GM19372 (cell line): Measurements from ENCODE around the gene PKD2L1.
"Not testable (repeated sequence)": the region's sequence is repeated elsewhere in the genome, so short reads cannot be mapped to it uniquely, and the experiment has no call there.

Experiments
- ATAC-seq: cut with Tn5 transposase; IDR thresholded peaks from one replicate; pipeline ENCODE4 v1.9.1; 2021; ENCODE audit warnings: mild to moderate bottlenecking, low read depth, moderate library complexity; ENCODE audit not compliant: unreplicated experiment

Gene PKD2L1

DNA sequence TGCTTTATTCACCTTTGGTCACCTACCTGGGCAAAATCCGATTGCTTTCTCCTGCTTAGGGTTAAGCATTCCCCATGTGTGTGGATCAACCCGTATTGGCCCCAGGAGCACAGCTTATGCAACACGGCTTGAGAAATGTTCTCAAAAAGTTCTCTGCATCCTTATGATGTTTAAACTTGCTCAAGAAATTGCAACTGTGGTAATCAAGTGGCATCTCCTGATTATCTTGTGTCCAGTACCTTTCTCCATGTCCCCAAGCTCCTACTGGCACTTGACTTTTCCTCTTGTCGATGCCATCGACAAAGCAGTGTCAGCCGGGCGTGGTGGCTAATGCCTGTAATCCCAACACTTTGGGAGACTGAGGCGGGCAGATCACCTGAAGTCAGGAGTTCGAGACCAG, 4.7 kb upstream of the PKD2L1 start:
- no peak for ATAC-seq

DNA sequence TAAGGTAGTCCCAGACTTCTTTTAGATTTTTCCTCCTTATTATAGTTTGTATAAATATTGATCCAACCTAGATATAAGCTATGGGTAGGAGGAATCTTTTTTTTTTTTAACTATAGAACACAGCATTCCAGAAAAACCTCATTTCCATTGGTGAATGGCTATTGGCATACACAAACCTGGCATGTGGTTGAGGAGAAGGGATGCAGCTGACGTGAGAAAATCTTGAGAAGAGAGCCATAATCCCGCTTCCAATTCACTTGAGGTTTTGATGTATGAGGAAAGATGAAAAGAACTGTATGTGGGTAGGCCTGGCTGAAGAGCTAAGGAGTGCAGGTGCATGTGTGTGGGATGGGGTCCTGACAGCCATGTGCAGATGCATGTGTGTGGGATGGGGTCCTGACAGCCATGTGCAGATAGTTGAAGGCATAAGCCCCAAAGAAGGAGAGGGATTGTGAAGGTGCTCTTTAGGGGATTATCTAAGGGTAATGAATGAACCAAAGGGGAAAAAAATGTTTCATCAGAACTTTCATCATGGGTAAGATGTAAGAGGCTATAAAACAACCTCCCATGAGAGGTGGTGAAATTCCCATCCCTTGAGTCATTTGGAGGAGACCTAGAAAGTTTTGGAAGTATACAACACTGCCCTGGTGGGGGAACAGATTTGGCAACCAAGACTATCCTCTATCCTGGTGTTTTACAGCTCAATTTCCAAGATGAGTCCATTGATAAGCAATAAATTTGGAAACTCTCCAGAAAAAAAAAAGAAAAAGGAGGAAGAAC, 3.8 kb upstream of the PKD2L1 start:
- no peak for ATAC-seq

DNA sequence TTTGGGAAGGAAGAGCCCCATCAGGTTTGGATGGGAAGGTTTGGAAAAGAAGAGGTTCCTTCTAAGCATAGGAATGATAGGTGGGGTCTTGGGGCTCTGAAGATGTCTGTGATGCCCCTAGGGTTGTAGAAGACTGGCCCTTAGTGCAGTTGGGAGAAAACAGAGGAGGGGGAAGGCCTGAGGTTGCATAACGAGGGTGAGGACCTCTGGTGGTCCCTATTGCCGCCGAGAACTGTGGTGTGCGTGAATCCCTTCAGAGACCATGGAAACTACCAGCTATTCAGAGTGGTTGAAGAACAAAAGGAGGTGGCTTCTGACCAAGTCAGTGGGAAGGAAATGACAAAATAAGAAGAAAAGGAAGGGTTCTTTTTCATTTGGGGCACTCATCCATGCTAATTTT, 3.1 kb upstream of the PKD2L1 start:
- no peak for ATAC-seq

GRCh38 chr10:100328198-100328597, 1.8 kb downstream of the PKD2L1 start:
- ATAC-seq, result no peak

DNA sequence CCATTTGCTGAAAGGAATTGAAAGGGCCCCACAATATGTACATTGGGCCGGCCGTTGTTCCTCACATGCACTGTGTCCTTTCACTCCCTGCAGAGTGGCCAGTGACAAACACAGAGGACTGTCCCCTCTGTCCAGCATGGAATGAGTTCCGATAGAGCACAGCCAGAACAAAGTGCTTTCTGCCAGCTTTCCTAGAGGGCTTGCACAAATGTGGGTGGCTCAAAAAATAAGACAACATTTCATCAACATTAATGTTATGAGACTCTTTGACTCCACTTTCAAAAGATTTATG, 2.4 kb downstream of the PKD2L1 start:
- no peak for ATAC-seq

DNA sequence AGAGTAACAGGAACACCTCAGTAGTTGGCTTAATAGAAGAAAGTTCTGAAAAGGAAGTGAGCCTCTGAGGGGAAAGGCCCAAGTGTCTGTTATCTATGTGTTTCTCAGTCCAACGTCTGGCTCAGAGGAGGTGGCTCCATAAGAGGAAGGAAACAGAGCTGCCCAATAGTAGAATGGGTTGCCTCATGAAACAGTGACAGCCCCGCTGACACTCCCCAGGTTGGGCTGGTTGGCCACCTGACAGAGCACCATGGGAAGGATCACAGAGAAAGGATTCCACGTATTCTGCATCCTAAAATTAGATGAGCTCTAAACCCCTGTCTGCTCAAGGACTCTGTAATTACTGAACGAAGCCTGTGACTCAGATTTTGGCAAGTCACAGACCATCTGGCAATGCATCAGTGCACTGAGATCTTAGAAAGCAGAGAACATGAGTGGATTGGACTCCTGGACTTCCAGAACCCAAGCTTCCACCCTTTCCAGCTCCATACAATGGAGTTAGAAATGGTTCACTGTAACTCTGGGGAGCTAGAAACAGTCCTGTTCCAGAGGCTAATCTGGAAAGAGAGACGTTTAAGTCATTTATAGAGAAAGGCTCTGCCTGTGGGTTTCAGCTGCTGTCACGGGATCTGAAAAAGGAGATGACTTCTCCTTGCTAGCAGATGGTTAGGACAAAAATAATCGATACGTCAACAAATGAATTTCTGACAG, 2.9 kb downstream of the PKD2L1 start:
- ATAC-seq, result peak; percentile 98

DNA sequence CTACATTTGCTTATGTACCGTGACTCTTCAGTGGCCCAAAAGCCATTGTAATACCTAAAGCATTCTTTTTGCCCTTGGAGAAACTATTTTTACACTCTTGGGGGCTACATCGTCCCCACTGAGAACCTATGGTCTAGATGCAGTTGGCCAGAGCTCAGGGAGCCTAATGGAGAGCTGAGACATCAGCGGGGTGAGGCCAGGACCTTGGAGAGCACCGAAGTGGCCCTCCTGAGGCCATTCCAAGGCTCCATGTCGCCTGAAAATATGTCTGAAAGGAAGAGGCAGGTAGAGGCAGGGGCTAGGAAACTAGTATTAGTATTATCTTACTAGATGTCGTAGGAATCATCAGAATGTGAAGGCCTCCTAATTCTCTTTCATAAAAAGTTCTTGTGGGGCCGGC, 4.9 kb downstream of the PKD2L1 start:
- ATAC-seq, result no peak

DNA sequence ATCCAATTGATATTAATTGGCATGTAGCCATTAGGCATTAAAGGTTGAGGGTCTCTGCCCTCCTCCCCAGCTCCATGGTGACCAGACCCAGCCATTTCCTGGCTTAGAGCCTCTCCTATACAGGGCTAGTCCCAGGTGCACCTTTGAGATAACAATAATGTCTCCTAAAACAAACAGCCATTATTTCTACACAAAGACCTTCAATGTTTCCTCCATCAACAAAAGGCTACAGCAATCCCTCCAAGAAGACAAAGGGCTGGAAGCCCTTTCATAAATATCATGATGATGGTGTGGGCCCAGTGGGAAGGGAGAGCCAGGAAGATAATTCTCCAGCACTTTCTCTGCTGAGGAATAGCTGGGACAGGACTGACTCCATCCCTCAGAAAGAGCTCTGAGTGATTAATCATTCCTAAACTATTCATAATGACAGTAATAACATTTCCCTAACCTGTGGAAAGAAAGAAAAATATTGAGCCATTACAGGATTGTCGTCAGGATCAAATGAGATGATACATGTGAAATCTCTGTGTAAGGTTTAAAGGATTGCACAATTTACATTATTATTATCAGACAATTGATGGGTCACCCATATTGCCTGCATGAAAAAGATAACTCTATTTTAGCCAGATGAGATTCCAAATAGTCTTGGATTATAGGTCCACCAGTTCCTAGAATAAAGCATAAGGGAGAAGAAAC, 10.2 kb downstream of the PKD2L1 start:
- ATAC-seq, result no peak

GRCh38 chr10:100318207-100318606, 11.8 kb downstream of the PKD2L1 start:
- no peak for ATAC-seq

DNA sequence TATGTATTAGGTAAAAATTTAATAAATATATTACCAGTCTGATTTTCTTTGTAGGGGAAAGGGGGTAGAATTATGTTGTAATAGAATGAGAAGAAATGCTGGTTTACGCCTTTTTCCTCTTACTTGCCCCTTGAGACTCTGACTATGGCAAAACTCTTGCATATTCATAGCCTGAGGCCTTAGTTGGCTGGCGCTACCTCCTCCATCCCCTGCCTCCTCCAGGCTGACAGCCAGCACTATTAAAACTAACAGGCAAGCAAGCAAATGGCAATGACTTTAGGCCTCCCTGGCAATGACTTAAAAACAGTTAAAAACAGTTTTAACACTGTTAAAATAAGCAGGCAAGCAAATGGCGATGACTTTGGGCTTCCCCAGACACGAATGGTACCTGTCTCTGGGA, 14.4 kb downstream of the PKD2L1 start:
- ATAC-seq, result no peak

GRCh38 chr10:100311298-100311697, 18.7 kb downstream of the PKD2L1 start:
- ATAC-seq, result no peak

DNA sequence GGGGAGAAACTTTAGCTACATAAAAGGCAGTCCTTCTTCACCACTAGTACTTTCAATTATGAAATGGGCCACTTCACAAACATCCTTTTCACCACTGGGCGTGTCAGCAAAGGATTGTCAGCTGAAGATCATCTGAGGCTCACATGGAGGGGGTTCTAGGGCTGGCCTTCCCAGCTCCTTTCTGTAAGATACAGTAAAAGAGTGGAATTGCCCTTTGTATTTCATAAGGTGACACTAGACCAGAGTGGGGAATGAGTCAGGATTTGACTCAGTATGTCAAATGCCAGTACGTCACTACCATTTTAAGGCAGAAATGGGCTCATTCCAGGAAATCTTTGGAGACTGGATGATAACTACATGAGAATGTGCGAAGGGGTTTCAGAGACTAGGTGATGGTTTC, 22.3 kb downstream of the PKD2L1 start:
- no peak for ATAC-seq

GRCh38 chr10:100306861-100307260, 23.2 kb downstream of the PKD2L1 start:
- no peak for ATAC-seq

- ATAC-seq, result no peak
Measured at GRCh38 chr10:100304414-100304813, 25.6 kb downstream of the PKD2L1 start.

- ATAC-seq, result no peak
Measured at GRCh38 chr10:100303724-100304319, 26.2 kb downstream of the PKD2L1 start.

- ATAC-seq, result not testable (repeated sequence)
Measured at GRCh38 chr10:100301123-100301522, 28.9 kb downstream of the PKD2L1 start.

DNA sequence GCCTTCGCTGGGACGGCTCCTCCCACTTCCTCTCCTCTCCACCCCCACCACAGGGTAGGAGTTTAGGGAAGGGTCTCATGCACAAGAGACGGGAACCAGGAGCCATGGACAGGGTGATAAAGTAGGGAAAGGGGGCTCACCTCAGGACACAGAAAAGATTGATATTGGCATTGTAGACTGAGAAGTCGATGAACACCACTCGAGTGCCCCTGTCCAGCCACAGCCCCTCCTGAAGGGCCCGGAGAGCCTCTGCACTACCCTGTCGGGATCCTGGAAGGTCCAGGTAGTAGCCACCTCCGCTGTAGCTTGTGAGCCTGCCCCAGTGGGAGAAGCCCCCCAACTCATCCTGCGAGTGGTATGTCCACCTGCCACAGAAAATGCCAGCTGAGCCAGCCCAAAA, 32.8 kb downstream of the PKD2L1 start:
- no peak for ATAC-seq

GRCh38 chr10:100293066-100293465, 37.0 kb downstream of the PKD2L1 start:
- ATAC-seq, result no peak

DNA sequence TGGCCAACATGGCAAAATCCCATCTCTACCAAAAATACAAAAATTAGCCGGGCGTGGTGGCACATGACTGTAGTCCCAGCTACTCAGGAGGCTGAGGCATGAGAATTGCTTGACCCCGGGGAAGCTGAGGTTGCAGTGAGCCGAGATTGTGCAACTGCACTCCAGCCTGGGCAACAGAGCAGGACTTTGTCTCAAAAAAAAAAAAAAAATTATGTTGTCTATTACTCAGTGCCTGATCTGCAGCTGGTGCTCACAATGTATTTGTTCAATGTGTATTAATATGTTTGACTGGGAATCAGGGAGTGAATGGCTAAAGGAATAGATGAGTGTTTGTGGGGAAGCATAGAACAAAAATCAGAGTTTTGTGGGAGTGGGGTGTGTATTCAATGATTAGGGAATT, 37.7 kb downstream of the PKD2L1 start:
- not testable (repeated sequence) for ATAC-seq

GRCh38 chr10:100291356-100291755, 38.7 kb downstream of the PKD2L1 start:
- no peak for ATAC-seq

DNA sequence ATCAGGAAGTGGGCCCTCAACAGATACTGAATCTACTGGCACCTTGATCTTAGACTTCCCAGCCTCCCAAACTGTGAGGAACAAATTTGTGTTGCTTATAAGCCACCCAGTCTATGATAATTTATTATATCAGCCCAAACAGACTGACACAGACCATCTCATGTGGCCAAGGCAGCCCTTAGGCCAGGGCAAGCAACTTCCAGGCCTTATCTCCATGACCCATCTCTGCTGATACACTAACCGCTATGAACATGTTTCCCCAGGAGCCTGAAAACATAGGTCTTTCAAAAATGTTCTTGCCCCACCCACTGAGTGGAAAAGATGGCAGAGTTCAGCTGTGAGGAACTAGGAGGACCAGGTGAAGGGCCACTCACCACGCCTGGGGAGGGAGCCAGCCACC, 40.4 kb downstream of the PKD2L1 start:
- no peak for ATAC-seq
